Measurements from ENCODE around the gene ADIPOR1. TPM values are rescaled to one million over a fixed set of nuclear protein-coding genes. Genes with fewer than 3 reads are reported as not detected.

Gene ADIPOR1
- total RNA-seq, 4 donors from 2014 or later, result 124 to 190 (median 169) TPM

- no peak for DNase-seq (ENCODE audit: low spot score in 2 of 2)
- Histone ChIP-seq H3K36me3 (peaks cover 9% of the 10 kb centered on the region), H3K4me3 (peak overlapping the region; percentile 84), H3K27me3 (no peaks in the 10 kb centered on the region), H3K4me1 (peaks cover 47% of the 10 kb centered on the region), H3K9me3 (no peaks in the 10 kb centered on the region), H3K27ac (peak overlapping the region; percentile 40)
- TF ChIP-seq CTCF (IDR thresholded peaks at IDR 0.05) (no peak), POLR2A (IDR thresholded peaks at IDR 0.05) (no peak), POLR2AphosphoS5 (IDR thresholded peaks at IDR 0.05) (no peak), EP300 (IDR thresholded peaks at IDR 0.05) (no peak)
- 56% methylated on average over 3 of the region's 3 CpGs for WGBS
Observed at GRCh38 chr1:202968351-202968750, 10.2 kb upstream of the ADIPOR1 start.

GRCh38 chr1:202967684-202968281 is 9.7 kb upstream of the ADIPOR1 start:
- no peaks in the 10 kb centered on the region for H3K9me3 ChIP-seq
- H3K36me3 ChIP-seq, result peaks cover 13% of the 10 kb centered on the region
- H3K4me3 ChIP-seq, result peak overlapping the region; percentile 84
- peaks cover 47% of the 10 kb centered on the region for H3K4me1 ChIP-seq
- peak overlapping the region; percentile 93 for H3K27ac ChIP-seq
- DNase-seq (ENCODE audit: low spot score in 2 of 2), result no peak
- no peaks in the 10 kb centered on the region for H3K27me3 ChIP-seq
- no peak for TF ChIP-seq CTCF (IDR thresholded peaks at IDR 0.05)
- WGBS, result 13% methylated on average over 21 of the region's 21 CpGs

- Histone ChIP-seq H3K9me3 (no peaks in the 10 kb centered on the region), H3K27ac (peak overlapping the region; percentile 93), H3K27me3 (no peaks in the 10 kb centered on the region), H3K4me1 (peaks cover 47% of the 10 kb centered on the region), H3K4me3 (peak overlapping the region; percentile 84), H3K36me3 (peaks cover 27% of the 10 kb centered on the region)
- 34% methylated on average over 17 of the region's 18 CpGs for whole genome bisulfite sequencing
- TF ChIP-seq POLR2AphosphoS5 (IDR thresholded peaks at IDR 0.05) (no peak), EP300 (IDR thresholded peaks at IDR 0.05) (no peak), CTCF (IDR thresholded peaks at IDR 0.05) (no peak), POLR2A (IDR thresholded peaks at IDR 0.05) (no peak)
- DNase-seq (ENCODE audit: low spot score in 2 of 2), result no peak
Observed at GRCh38 chr1:202966006-202966898, 8.1 kb upstream of the ADIPOR1 start.

GRCh38 chr1:202965422-202965821 is 7.3 kb upstream of the ADIPOR1 start:
- TF ChIP-seq POLR2AphosphoS5 (IDR thresholded peaks at IDR 0.05) (no peak), POLR2A (IDR thresholded peaks at IDR 0.05) (no peak)
- H3K4me3 ChIP-seq, result peak overlapping the region; percentile 84
- 69% methylated on average over 3 of the region's 3 CpGs for WGBS
- DNase-seq (ENCODE audit: low spot score in 2 of 2), result no peak
- H3K27ac ChIP-seq, result peak overlapping the region; percentile 93
- no peaks in the 10 kb centered on the region for H3K27me3 ChIP-seq
- H3K9me3 ChIP-seq, result no peaks in the 10 kb centered on the region
- peaks cover 47% of the 10 kb centered on the region for H3K4me1 ChIP-seq
- H3K36me3 ChIP-seq, result peaks cover 28% of the 10 kb centered on the region

- Histone ChIP-seq H3K27ac (peak overlapping the region; percentile 93), H3K36me3 (peaks cover 28% of the 10 kb centered on the region), H3K9me3 (no peaks in the 10 kb centered on the region), H3K4me1 (peaks cover 50% of the 10 kb centered on the region), H3K27me3 (no peaks in the 10 kb centered on the region), H3K4me3 (no peak overlapping the region)
- no peak for TF ChIP-seq POLR2AphosphoS5 (IDR thresholded peaks at IDR 0.05)
- no peak for TF ChIP-seq POLR2A (IDR thresholded peaks at IDR 0.05)
- TF ChIP-seq EP300 (IDR thresholded peaks at IDR 0.05), result no peak
- TF ChIP-seq CTCF (IDR thresholded peaks at IDR 0.05), result no peak
- no peak for DNase-seq (ENCODE audit: low spot score in 2 of 2)
- 73% methylated on average over 6 of the region's 6 CpGs for WGBS
Observed at GRCh38 chr1:202964791-202965410, 6.8 kb upstream of the ADIPOR1 start.

Measured in suprapubic skin (tissue), 4 donors.